Head of caudate nucleus (tissue), 42 donors: ENCODE data around the gene CFL1.

Experiments used
- DNase-seq, 42 donors: peaks; one replicate each; pipeline versions ENCODE4 v3.0.0 to v3.0.0-alpha.2; 2020 to 2021; ENCODE audit warnings: mixed read lengths in 7 of 42
- intact Hi-C: fragments of 100-400 bp; cut with DNase I; formaldehyde crosslinking; loops from one replicate; pipeline ENCODE4 v1.15.0; 2022

CFL1 gene

DNA sequence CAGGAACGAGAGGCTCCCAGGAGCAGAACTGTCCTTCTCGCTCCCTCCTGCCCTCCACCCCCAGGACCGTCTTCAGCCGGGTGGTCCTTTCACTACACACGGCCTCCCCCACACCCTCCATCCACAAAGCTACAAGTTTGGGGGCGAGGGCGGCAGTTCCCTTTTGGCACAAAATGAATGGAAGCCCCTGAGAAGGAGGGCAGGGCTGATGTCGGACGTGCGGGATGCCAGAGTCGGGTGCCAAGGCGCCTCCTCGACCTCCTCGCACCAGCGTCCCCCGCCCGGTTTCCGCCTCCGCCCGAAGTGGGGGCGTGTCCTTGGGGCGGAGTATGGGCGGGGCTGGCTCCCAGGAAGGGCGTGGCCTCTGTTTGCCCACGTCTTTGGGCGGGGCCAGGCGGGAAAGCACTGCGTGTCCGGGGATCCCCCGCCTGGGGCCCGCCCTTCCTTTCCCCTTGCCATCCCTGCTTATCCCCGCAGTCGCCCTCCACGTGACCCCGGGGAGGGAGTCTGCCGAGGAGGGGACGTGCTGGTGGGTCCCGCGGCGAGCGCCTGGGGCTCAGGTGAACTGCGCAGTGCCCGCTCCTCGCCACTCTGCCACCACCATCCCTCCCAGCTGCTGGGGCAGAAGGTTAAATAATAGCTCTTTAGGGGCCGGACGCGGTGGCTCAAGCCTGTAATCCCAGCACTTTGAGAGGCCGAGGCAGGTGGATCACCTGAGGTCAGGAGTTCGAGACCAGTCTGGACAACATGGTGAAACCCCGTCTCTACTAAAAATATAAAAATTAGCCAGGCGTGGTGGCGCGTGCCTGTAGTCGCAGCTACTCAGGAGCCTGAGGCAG, 15.6 kb upstream of the CFL1 start:
- intact Hi-C loops = no loop called here
- peak; percentile 84 to 98 (median 95) for DNase-seq

DNA sequence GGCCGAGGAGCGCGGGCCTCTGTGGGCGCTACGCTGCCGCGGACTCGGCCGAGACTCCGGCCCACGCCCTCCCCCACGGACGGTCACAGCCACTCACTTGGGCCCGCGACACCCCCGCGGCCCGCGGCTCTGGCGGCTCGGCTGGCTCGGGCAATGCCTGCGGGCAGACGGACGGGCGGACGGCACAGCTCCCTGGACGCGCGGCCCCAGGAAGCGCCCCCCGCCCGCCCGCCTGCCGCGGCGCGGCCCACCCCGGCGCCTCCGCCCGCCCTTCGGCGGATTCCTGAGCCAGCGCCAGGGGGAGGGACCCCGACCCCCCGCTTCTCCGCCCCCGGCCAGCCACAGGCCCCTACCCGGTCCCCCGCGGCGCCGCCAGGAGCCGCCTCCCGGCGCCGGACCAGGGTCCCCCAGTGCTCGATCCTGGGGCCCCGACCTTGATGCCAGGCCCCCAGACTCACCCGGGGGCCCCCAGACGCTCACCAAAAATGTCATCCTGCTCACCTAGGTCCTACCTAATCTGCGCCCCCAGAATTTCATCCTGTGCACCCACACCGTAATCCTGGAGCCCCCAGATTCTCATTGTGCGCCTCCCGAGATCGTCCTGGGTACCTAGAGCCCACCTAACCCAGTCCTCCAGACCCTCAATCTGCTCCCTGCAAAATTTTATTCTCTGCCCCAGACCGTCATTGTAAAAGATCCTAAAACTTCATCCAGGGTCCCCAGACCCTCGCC, 14.8 kb upstream of the CFL1 start, which contains the start of gene EFEMP2:
EFEMP2 (minus strand) TSS at position 215 of the 732 bp plus-strand sequence. CDS start 446 bp downstream, outside the sequence.
- intact Hi-C loops = no loop called here
- peak in 4 of 42 donors; percentile 20 to 48 (median 36) for DNase-seq

DNA sequence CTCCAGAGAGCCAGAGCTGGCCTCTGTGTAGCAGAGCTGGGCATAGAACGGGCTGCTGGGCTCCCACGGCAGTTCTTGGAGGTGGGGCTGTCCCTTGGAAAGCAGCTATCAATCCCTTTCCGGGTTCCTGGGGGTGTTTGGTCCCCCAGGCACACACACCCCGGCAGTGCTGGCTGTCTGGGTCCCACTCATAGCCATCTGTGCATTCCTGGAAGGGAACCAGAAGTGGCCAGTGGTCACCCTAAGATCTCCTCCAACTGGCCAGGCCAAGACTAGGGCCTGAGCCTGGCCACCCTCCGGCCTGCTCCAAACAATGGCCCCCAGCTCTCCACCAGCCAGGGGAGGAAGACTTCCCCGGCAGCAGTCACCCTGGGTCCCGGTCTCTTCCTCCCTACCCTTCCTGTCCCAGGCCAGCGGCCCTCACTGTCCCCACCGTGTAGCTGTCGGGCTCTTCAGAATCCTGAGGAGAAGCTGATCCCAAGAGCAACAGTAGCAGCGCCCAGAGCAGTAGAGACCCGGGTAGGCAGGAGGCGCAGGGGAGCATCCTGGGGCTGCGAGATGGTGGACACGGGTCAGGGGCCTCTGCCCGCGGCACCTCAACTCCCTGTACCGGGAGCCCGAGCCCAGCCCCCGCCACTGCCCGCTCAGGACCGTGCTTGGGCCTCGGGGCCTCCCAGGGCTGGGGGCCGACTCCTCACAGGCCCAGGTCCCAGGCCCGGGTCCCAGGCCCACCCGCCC, 14.0 kb upstream of the CFL1 start:
- DNase-seq = peak in 2 of 42 donors; percentile 13 to 15
- intact Hi-C loops = no loop called here

DNA sequence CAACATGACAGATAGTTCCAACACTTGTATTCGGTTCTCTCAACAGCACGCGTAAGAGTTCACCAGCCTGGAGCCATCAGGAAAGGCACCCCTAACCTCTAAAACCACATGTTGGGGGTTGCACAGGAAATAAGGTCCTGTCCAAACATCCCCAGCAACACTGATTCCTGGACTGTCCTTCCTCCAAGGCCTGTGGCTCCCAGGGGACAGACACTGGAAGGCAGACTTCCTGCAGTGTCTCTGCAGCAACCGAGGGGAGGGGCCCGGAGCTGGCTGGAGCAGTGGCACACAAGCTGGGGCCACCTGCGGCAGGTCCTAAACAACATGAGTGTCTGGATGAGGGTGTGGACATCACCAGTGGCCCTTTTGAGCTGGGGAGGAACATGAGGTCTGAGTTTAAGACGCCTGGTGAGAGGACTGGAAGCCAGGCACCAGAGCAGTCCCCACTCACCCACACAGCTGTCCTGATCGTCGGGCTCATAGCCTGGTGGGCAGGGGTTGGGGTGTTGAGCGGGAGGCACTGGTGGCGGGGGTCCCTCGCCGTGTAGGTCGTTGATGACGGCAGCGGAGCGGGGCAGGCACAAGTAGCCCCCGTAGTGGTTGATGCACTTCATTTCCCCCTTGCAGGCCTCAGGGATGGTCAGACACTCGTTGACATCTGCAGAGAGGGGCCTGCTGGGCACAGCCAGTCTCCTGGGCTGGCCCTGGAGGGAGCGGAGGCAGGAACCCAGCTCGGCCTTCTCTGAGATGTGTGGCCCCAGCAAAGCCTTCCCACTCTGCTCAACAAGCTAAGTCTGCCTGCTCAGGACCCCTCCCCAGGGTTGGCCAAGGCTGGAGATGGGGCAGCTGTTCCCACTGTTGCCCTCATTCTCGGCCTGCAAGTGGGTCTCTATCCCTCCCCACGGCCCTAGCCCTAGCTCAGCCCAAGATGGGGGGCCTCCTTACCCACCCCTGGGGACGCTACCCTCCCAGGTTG, 13.0 kb upstream of the CFL1 start:
- no peak for DNase-seq
- intact Hi-C loops = no loop called here

DNA sequence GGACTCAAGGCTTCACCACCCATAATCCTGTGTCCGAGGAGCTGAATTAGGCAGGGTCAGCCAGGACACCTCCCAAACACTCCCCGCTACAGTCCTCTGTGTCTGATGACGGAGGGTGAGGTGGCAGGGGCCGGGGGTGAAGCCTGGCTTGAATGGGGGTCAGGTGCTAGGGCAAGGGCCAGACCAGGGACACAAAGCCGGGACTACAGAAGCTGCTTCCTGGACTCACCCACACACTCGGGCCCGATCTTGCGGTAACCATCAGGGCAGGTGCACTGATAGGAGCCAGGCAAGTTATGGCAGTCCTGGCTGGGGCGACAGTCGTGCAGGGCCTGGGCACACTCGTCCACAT, 12.3 kb upstream of the CFL1 start:
- no peak for DNase-seq
- intact Hi-C loops = no loop called here

DNA sequence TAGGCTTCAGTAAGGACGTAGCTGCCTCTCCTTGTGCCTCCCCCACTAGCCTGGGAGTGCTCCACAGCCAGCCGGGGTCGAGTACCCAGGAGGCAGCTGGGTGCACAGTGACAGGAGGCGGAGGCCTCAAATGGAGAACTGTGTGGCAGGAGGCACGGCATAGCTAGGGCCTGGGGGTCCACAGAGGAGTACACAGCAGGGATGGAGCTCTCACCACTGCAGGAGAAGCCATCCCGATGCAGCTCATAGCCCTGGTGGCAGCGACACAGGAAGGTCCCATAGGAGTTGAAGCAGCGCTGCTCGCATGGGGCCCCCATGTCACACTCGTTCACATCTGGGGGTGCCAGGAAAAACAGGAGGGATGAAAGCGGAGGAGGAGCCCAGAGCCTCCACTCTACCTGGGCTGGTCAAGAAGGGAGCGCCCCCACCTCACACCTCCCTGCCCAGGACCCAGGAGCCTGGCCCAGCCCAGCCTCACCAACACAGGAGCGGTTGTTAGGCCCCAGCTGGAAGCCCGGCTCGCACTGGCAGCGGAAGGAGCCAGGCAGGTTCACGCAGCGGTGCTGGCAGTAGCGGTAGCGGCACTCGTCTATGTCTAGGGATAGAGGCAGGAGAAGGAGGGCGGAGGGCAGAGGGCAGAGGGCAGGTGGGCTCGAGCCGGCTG, 11.8 kb upstream of the CFL1 start:
- DNase-seq = no peak
- intact Hi-C loops = no loop called here

DNA sequence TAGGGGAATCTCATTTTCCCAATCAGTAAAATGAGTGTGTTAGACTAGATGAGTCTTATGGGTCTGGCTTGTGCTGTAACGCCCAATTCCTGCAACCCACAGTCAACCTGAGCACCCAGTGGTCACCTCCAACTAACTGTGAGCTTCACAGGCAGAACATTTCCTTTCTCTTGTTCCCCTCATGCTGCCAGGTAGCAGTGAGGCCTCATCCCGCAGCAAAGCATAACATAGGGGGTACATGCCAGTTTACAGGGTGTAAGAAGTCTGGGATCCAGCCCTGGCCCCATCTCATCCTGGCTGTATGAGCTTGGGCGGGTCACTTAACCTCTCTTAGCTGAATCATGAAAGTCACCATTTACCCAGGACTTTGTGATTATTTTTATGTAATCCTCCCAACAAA, 10.9 kb upstream of the CFL1 start:
- DNase-seq = no peak
- intact Hi-C loops = no loop called here

DNA sequence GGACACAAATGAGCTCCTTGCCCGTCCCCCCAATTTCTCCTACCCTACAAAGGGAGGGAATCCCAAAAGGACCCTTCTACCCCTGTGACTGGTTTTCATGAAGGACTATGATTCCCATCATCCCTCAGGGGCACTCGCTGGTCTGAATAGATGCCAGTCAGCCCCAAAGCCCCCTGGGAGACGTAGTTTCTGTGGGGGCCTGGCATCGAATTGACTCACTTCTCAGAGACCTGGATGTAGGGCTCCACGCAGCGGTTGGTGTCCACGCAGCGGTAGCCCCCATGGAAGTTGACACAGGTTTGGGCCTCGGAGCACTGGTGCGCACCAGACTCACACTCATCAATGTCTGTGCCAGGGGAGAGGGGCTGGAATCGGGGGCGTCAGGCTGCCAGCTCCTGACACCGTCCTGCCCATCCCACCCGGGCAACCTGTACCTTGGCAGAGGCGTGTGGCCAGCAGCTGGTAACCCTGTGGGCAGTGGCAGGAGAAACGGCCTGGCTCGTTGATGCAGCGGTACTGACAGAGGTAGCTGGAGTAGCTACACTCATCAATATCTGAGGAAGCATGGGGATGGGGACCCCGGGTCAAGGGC, 10.2 kb upstream of the CFL1 start:
- DNase-seq = peak in 13 of 42 donors; percentile 19 to 64 (median 51)
- intact Hi-C loops = no loop called here

DNA sequence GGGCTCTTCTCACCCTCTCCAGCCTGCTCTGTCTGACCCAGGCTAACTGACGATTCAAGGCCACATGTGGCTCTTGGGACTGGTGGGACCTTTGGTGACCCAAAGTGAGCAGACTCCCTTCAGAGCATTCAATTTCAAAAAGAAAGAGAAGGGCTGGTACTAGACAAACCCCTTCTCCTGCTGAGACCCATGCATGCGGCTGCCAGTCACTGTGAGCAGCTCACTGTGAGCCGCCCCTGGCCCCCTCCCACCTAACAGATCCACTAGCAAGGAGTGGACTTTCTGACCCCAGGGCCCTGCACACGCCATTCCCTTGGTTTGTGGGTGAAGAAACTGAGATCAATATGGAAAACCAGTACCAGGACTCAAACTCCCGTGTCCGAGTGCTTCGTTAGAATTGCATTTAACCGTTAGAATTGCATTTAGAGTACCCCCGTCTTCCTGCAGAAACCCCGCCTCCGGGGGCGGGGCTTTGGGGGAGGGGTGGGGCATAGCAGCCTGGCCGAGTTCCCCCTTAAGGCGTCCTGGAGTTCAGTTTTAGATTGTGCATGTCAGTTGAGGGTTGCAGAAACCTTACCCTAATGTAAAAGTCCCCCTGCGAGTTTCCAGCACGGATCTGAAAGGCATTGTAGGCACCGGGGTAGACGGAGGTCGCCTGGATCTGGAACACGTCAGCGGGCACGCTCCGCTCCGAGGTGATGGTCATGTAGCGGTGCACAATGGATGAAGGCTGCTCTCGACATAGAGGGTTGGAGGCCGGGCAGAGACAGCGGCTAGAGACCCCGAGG, 9.5 kb upstream of the CFL1 start:
- intact Hi-C loops = no loop called here
- no peak for DNase-seq

DNA sequence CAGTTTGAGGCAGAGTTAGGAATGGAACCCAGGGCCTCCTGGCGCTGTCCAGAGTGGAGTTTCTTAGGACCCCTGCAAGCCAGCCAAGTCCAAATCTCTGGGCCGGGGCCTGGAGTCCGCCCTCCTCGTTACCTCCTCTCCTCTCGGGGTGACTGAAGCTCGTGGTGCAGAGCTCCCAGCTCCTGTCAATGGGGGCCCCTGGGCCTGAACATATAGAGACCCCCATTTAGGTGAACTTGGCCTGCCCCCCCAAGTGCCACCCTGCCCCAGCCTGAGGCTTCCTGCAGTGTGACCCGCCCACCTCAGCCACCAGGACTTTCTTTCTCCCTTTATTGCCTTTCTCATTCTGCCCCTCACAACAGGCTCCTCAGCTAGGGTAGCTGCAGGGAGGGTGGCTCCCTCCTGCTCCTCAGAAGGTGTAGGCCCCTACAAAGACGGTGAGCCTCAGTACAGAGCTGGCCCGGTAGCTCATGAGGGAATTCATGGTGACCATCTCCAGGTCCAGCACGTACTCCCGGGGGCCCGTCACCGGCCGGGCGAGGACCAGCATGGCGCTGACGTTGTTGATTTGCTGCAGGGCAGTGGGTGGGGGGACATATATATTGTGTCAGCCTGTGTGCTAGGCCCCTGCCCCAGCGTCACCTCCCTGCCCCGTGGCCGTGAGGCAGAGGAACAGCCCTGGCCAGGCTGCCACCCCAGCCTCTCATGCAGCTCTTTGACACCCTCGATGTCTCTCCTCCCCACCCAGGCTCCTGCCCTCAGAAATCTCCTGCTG, 8.7 kb upstream of the CFL1 start:
- intact Hi-C loops = no loop called here
- no peak for DNase-seq

DNA sequence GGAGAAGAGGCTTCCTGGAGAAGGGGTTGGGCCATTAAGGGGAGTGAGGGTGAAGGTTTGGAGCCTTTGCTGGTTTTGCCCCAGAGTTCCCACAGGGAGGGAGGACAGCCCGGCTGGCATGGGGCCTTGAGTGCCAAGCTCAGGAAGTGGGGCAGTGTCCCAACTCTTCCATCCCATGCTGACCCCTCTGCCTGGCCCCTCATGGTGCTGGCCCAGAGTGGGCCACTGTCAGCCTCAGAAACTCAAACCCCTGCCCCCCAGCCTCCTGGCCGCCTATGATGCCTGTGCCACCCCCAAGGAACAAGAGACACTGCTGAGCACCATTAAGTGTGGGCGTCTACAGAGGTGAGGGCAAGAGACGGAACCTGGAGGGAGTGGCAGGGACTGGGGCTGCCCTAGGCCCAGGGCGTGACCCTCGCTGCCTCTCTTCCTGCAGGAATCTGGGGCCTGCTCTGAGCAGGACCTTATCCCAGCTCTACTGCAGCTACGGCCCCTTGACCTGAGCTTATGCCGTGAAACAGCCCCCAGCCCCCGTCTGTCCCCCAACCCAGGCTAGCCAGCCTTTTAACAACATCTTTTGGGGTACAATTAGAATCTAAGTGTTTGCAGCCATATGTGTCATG, 7.7 kb upstream of the CFL1 start:
- no peak for DNase-seq
- intact Hi-C loops = no loop called here

DNA sequence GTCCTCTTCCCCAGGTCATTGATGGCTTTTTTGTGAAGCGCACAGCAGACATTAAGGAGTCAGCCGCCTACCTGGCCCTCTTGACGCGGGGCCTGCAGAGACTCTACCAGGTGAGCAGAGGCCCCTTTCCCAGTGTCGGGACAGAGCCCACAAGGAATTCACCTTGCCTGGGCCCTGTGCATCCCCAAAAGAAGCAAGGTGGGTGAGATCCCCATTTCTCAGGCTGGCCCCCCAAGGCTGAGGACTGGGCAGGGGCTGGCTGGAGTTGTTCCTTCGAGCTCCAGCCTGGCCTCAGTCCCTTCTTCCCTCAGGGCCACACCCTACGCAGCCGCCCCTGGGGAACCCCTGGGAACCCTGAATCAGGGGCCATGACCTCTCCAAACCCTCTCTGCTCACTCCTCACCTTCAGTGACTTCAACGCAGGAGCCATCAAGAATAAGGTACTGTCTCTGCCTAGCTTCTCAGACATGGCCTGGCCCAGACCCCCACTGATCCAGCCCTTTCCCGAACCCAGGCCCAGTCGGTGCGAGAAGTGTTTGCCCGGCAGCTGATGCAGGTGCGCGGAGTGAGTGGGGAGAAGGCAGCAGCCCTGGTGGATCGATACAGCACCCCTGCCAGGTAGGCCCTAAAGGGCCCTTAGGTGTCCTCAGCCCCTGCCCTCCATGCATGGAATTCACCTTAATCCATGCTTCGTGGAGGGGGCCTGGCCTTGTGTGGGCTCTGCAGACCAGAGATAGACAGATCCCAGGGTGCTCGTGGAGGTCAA, 6.9 kb upstream of the CFL1 start:
- no peak for DNase-seq
- intact Hi-C loops = loop anchor here (5.0 kb wide), 1 partner anchor 97 kb away; the partner anchor contains the start of gene SART1

DNA sequence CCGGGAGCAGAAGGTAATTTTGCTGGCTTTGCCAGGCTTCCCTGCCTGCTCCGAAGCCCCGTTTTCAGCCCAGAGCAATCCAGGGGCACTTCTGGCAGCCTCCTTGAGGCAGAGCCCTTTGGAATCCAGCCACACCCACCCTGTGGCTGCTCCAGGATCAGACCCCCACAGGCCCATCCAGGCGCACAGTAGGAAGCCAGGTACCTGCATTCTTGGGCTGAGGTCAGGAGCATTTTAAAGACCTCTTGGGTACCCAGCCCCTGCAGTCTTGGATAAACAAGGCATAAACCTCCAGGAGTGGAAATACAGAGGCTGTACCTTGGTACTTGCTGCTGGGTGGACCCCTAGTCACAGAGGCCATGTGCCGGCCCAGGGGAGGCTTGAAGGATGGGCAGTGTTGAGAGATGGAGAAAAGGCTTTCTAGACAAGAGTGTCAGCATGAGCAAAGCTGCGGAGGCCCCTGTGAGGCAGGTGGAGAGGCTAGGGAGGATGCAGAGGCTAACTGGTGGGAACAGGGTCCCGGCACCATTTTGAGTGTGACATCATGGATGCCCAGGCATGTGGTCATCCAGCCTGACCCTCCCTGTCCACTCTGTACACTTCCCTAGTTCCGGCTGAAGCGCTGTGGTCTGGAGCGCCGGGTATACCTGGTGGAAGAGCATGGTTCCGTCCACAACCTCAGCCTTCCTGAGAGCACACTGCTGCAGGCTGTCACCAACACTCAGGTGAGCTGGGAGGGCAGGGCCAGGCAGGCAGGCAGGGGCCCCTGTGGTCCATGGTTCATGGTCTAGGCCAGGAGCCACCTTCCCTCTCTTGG, 6.1 kb upstream of the CFL1 start:
- no peak for DNase-seq
- intact Hi-C loops = loop anchor here (5.0 kb wide), 1 partner anchor 98 kb away; the partner anchor contains the start of gene SART1
